Stomach smooth muscle (tissue), 2 donors: ENCODE measurements around the gene PLIN4.
"Not testable (repeated sequence)": the region's sequence is repeated elsewhere in the genome, so short reads cannot be mapped to it uniquely, and the experiment has no call there.

ENCODE experiments used
- H3K27ac ChIP-seq: one replicate; pipeline ENCODE4 v1.7.0; 2013; ENCODE audit warnings: mild to moderate bottlenecking, low read length, inconsistent platforms
- H3K27me3 ChIP-seq, 2 donors: one replicate each; pipeline ENCODE4 v1.7.0; 2013; ENCODE audit warnings: low read length in 2 of 2; ENCODE audit not compliant: insufficient read depth in 2 of 2, control insufficient read depth in 1 of 2
- H3K36me3 ChIP-seq, 2 donors: one replicate each; pipeline ENCODE4 v1.7.0; 2013; ENCODE audit warnings: low read length in 2 of 2; ENCODE audit not compliant: control insufficient read depth in 2 of 2, insufficient read depth in 2 of 2
- H3K4me1 ChIP-seq: one replicate; pipeline ENCODE4 v1.7.0; 2013; ENCODE audit warnings: low read length; ENCODE audit not compliant: control insufficient read depth, insufficient read depth
- H3K4me3 ChIP-seq, 2 donors: one replicate each; pipeline ENCODE4 v1.7.0; 2013; ENCODE audit warnings: low read length in 2 of 2
- H3K9ac ChIP-seq, 2 donors: one replicate each; pipeline ENCODE4 v1.7.0; 2013; ENCODE audit warnings: low read length in 2 of 2, mild to moderate bottlenecking in 1 of 2
- H3K9me3 ChIP-seq, 2 donors: one replicate each; pipeline ENCODE4 v1.7.0; 2013; ENCODE audit warnings: low read length in 2 of 2; ENCODE audit not compliant: control insufficient read depth in 2 of 2
- donor health status: healthy.
- donor health status: Pancreatic carcinoma.

Gene PLIN4

GRCh38 chr19:4534836-4535658 is 16.8 kb upstream of the PLIN4 start, which contains the start of gene PLIN5:
Gene PLIN5 (minus strand): TSS chr19:4535224. CDS start chr19:4534074, 1,150 bp downstream.
- Histone ChIP-seq H3K9me3 (no peaks in the 10 kb centered on the region), H3K4me3 (peak within 1 kb of the TSS; percentile 62 to 69), H3K36me3 (no peaks in the 10 kb centered on the region), H3K9ac (no peak within 1 kb of the TSS), H3K4me1 (peaks cover 7% of the 10 kb centered on the region), H3K27ac (no peak within 1 kb of the TSS), H3K27me3 (no peaks in the 10 kb centered on the region)

GRCh38 chr19:4533835-4534424 is 15.6 kb upstream of the PLIN4 start:
- H3K4me1 ChIP-seq = peaks cover 7% of the 10 kb centered on the region

DNA sequence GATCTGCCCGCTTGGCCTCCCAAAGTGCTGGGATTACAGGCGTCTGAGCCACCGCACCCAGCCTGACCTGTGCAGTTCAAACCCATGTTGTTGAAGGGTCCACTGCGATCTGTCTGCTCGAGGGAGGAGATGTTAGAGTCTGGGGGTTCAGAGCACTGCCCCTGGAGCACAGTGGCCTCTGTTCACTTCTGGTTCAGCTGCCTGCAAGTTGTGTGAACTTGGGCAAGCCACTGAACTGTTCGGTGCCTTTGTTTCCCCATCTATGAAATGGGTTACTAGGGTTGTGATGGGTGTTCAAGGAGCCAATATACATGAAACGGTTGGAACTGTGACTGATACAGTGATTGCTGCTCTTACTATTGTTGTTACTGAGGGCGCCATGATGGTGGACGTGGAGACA is 15.0 kb upstream of the PLIN4 start:
- Histone ChIP-seq H3K4me1 (peaks cover 7% of the 10 kb centered on the region), H3K4me3 (no peak overlapping the region), H3K27ac (no peak overlapping the region), H3K36me3 (no peaks in the 10 kb centered on the region), H3K9me3 (no peaks in the 10 kb centered on the region), H3K27me3 (no peaks in the 10 kb centered on the region), H3K9ac (no peak overlapping the region)

More at GRCh38 chr19:4533835-4534424, 15.6 kb upstream of the PLIN4 start:
- H3K27ac ChIP-seq = no peak overlapping the region
- no peaks in the 10 kb centered on the region for H3K27me3 ChIP-seq
- no peak overlapping the region for H3K9ac ChIP-seq
- H3K36me3 ChIP-seq = no peaks in the 10 kb centered on the region
- H3K9me3 ChIP-seq = no peaks in the 10 kb centered on the region
- H3K4me3 ChIP-seq = no peak overlapping the region

DNA sequence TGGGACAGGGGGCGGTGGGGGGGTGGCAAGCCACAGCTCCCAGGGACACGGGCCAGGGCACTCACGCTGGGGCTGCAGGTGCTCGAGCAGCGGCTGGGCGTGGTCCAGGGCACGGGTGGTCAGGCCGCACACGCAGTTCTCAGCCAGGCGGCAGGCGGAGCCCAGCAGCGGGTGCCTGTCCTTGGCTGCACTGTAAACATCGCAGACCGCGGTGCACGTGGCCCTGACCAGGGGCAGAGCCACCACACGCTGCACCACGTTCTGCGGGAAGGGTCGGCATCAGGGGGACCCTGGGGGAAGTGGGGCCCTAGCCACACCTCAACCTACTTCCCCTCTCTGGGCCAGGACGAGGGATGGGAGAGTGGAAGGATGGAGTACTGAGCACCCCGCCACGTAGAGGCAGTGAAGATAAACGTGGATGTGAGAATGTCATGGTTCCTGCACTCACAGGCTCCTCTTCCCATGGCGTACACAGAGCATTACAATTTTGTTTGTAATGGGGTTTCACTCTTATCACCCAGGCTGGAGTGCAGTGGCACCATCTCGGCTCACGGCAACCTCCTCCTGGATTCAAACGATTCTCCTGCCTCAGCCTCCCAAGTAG is 13.4 kb upstream of the PLIN4 start:
- Histone ChIP-seq H3K4me3 (no peak overlapping the region), H3K27ac (no peak overlapping the region), H3K36me3 (no peaks in the 10 kb centered on the region), H3K9ac (no peak overlapping the region), H3K4me1 (peaks cover 7% of the 10 kb centered on the region), H3K9me3 (no peaks in the 10 kb centered on the region), H3K27me3 (no peaks in the 10 kb centered on the region)

DNA sequence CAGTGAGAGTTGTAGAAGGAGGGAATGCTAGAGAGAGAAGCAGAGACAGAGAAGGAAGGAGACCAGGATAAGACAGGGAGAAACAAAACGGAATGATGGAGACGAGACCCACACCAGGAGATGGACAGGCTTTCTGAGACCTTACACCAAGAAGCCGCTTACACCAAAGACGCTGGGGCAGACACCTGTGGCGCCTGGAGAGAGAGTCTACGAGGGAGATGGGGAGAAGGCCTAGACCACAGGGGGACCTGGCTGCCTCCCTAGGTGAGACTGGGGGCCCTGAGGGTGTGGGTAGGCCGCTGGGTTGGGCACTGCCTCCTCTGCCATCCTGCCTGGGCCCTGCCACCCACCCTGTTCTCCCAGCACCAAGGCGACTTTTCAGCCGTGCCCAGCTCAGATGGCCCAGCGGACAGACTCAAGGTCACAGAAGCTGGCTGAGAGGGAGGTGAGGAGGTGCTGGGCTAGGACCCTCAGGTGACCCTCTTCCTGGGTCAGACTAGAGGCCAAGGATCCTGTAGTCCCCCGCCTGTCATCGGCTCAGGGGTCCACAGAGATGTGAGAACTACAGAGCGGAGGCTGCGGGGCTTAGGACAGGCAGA is 11.7 kb upstream of the PLIN4 start:
- Histone ChIP-seq H3K9ac (no peak overlapping the region), H3K27ac (no peak overlapping the region), H3K36me3 (no peaks in the 10 kb centered on the region), H3K9me3 (no peaks in the 10 kb centered on the region), H3K4me3 (no peak overlapping the region), H3K4me1 (peaks cover 3% of the 10 kb centered on the region), H3K27me3 (no peaks in the 10 kb centered on the region)

GRCh38 chr19:4528843-4529242 is 10.6 kb upstream of the PLIN4 start:
- Histone ChIP-seq H3K4me3 (no peak overlapping the region), H3K4me1 (no peaks in the 10 kb centered on the region), H3K27ac (no peak overlapping the region), H3K9me3 (no peaks in the 10 kb centered on the region), H3K27me3 (no peaks in the 10 kb centered on the region), H3K36me3 (no peaks in the 10 kb centered on the region), H3K9ac (no peak overlapping the region)

DNA sequence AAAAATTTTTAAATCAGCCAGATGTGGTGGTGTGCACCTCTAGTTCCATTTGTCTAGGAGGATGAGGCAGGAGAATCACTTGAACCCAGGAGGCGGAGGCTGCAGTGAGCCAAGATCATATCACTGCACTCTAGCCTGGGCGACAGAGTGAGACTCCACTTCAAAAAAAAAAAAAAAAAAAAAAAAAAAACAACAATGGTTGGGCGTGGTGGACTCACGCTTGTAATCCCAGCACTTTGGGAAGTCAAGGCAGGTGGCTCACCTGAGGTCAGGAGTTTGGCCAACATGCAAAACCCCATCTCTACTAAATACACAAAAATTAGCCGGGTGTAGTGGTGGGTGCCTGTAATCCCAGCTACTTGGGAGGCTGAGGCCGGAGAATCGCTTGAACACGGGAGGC is 9.1 kb upstream of the PLIN4 start:
- H3K9ac ChIP-seq, H3K4me1 ChIP-seq, H3K36me3 ChIP-seq, H3K9me3 ChIP-seq, H3K27me3 ChIP-seq, H3K27ac ChIP-seq, H3K4me3 ChIP-seq: not testable (repeated sequence)

GRCh38 chr19:4525563-4526002 is 7.3 kb upstream of the PLIN4 start:
- no peaks in the 10 kb centered on the region for H3K36me3 ChIP-seq
- no peaks in the 10 kb centered on the region for H3K9me3 ChIP-seq
- no peak overlapping the region for H3K27ac ChIP-seq
- H3K9ac ChIP-seq = no peak overlapping the region
- H3K4me1 ChIP-seq = peaks cover 15% of the 10 kb centered on the region
- no peaks in the 10 kb centered on the region for H3K27me3 ChIP-seq
- no peak overlapping the region for H3K4me3 ChIP-seq

GRCh38 chr19:4524808-4525562 is 6.7 kb upstream of the PLIN4 start:
- Histone ChIP-seq H3K9ac (no peak overlapping the region), H3K27ac (no peak overlapping the region), H3K4me1 (peaks cover 17% of the 10 kb centered on the region), H3K36me3 (no peaks in the 10 kb centered on the region), H3K27me3 (no peaks in the 10 kb centered on the region), H3K9me3 (no peaks in the 10 kb centered on the region), H3K4me3 (no peak overlapping the region)
